Stimulated activated CD4-positive, alpha-beta T cell treated with anti-CD3 and anti-CD28 coated beads, Interleukin-12 subunit alpha, Interleukin-12 subunit beta, amount 100 ng/mL, for 4 hours (primary cell): ENCODE data around the gene BZW2.
A peak's percentile ranks its signal among the peaks of the same experiment; 100 is the strongest.

Experiments used
- DNase-seq: peaks from one replicate; pipeline ENCODE4 v3.0.0-alpha.2; 2020

BZW2 gene

GRCh38 chr7:16645593-16646471 is at the start of gene BZW2, which contains the start of gene ANKMY2:
BZW2 (plus strand) TSS chr7:16646181; CDS start chr7:16665444, 19,263 bp downstream.
ANKMY2 (minus strand) TSS chr7:16645754; CDS start chr7:16645573, 181 bp downstream.
- DNase-seq = peak; percentile 91

GRCh38 chr7:16598015-16598414 is 48.0 kb upstream of the BZW2 start:
- DNase-seq = no peak

- no peak for DNase-seq
Observed at GRCh38 chr7:16599860-16600259, 46.1 kb upstream of the BZW2 start.

GRCh38 chr7:16603633-16604032 is 42.3 kb upstream of the BZW2 start:
- DNase-seq = no peak

DNA sequence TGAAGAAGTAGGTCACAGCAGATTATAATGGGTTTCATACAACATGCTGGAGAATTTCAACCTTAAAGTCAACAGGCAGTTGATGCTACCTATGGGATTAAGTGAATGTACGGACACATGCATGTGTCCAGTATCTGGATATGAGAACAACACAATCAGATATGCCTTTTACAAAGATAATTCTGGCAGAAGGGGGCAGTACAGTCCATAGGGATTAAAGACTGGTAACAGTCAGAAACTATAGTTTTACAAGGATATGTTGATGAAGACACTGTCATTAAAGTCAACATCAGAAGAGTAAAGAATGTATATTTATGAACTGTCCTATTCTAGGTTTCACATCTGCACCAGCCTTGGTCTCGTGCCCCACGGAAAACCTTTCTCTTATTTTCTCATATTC is 41.9 kb upstream of the BZW2 start:
- no peak for DNase-seq

- no peak for DNase-seq
Observed at GRCh38 chr7:16606704-16607103, 39.3 kb upstream of the BZW2 start.

- no peak for DNase-seq
Observed at GRCh38 chr7:16609842-16610450, 36.0 kb upstream of the BZW2 start.

GRCh38 chr7:16611711-16612110 is 34.3 kb upstream of the BZW2 start:
- no peak for DNase-seq

- DNase-seq = no peak
Observed at GRCh38 chr7:16615228-16615627, 30.8 kb upstream of the BZW2 start.

DNA sequence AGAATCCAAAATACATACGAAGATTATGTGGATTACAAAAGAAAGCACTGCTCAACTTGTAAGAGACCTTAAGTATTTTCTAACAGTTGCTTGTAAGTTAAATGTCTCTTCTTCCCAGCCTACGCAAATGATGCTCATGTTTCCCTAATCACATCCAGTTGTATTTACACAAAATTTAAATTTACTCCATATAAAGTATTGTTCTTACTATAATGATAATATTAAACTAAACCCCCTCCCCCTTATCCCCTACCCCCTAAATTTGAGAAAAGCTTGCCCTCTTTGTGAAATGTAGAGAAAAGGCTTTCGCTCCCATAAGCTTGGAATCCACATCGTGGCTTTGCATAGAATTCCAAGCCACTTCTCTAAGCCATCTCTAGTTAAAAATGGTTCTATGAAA is 29.9 kb upstream of the BZW2 start:
- no peak for DNase-seq

DNA sequence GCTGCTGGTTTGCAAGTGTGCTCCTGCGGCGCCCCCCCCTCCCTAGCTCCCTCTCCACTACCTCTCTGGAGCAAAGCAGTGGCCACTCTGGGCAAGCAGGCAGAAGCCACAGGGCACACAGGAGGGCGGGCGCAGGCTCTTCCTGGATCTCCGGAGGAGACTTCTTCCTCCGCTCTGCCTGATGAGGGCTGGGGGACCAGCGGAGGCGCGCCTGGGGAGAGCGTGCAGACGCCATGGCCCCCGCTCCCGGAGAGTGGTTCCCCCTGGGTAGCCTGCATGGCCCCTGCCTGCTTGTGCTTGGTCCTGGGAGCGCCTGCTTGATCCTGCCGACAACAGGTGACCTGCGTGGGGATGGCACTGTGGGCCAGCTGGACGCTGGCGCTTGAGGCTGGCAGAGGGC is 29.4 kb upstream of the BZW2 start:
- DNase-seq = no peak

DNA sequence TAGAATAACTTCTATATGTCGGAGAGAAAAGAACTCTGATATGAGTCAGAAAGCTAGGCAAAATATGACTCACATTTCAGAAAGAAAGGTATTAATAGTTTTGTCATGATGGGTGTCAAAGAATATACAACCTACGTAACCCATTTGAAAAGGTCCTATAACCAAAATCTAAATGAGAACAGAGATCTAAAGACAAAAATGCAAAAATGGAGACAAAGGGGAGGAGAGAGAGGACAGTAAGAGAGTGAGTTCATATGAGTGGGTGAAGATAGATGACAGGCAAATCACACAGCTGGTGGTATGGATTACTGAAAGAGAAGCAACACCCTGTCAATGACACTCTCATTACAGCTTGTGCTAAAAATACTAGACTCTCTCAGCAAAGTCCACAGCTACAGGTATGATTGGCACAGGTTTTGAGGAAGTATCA is 26.0 kb upstream of the BZW2 start:
- no peak for DNase-seq

DNA sequence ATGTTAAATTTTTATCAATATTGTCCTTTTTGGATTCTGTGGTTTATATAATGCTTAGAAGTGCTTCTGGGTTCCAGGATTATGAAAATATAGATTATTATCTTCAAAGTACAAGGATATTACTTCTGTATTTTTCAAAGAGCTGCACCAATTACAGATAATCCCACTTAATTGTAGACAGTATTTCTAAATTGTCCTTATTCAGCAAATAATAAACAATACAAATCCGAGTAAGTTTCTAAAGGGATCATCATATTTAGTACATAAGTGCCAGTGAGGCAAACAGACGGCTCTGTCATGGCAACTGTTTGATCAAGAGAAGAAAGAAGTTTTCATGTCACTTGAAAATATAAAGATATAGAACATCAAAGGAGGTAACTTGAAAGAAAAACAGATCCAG is 19.6 kb upstream of the BZW2 start:
- no peak for DNase-seq

DNA sequence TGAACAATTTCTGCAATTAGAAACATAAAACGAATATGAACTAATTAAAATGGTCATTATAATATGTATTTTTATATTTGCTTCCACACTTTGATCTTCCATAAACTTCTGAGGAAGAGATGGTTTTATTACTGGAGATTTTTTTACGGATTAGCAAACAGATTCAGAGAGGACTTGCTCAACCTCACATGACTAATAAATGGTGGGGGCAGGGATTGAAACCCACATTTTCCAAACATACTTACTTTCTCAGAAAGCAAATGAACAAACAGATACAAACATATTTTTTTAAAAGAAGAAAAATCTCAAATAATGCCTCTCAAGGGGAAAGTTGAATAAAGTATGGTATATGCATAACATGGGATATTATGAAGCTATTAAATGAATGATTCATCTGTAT is 18.7 kb upstream of the BZW2 start:
- DNase-seq = no peak

DNA sequence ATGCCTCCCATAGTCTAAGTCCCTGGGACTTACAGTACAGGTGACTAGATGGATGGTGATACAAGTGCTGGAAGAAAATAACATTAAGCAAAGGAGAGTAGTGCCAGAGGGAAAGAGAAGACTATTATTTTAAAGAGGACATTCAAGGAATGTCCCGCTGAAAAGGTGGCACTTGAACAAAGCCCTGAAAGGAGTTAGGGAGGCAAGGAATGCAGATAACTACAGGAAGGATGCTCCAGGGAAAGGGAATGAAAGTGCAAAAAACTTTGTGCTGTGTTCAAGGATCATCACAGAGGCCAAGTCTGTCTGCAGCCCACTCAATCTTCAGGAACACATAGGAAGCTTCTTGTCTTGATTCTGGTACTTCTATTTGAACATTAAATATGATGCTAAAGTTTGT is 15.3 kb upstream of the BZW2 start:
- DNase-seq = no peak

DNA sequence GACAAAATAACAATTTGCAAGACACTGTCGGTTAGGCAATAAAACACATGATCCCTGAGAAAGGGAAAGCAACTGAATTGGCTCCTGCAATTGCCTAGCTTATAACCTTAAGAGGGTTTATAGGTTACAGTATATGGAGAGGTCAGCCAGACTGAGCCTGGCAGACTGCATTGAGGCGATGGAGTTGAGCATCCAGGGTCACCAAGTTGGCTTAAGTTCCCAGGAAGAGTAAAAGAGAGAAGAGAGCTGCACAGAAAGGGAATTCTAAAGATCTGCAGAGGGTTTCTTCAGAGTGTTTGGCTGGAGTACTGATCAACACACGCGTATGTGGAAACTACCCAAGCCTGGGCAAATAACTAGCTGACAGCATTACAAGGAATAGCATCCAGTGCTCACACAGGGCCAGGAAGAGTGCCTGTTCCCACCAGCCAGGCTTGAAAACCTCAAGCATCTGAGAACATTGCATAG is 11.7 kb upstream of the BZW2 start:
- DNase-seq = no peak

DNA sequence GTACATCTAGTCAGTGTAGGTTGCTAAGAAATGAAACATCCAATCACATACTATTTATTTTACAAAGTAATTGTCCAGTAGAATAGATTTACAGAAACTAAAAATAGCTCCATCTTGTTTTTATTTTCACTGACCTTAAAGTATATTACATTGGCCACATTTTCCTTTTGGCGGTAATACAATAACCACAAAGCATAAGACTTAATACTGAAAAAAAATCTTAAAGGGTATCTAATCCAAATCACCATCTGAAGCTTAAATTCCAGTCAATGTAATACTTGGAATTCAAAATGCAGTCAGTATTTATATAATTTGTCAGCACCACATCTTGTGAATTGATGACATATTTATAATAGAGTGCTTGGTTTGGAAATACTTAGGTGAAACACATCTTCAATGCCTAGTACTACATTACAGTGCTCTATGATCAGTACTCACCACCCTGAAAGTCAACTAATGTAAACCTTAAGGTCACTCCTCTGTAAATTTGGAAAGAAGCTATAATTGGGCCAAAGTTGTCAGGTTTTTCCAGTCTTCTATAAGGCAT is 9.4 kb upstream of the BZW2 start:
- no peak for DNase-seq

- DNase-seq = no peak
Observed at GRCh38 chr7:16637379-16637778, 8.6 kb upstream of the BZW2 start.

GRCh38 chr7:16638282-16639280 is 7.4 kb upstream of the BZW2 start:
- no peak for DNase-seq

DNA sequence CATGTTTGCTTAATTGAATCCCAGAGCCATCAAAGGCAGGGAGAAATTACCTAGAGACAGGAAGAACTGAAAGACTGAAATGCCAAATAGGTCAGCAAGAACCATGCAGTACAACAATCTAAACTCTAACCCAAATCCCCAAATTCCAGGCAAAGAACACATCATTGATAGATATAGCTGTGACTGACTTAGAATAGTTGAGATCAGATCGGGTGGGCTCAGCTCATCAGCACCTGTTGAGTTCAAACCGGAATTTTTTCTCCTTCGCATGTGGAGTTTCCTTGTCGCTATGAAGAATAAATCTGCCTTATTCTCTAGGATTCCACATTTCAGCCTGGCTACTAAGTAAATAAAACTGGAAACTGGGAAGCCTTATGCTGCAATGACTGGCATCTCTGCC is 1.8 kb upstream of the BZW2 start:
- no peak for DNase-seq

DNA sequence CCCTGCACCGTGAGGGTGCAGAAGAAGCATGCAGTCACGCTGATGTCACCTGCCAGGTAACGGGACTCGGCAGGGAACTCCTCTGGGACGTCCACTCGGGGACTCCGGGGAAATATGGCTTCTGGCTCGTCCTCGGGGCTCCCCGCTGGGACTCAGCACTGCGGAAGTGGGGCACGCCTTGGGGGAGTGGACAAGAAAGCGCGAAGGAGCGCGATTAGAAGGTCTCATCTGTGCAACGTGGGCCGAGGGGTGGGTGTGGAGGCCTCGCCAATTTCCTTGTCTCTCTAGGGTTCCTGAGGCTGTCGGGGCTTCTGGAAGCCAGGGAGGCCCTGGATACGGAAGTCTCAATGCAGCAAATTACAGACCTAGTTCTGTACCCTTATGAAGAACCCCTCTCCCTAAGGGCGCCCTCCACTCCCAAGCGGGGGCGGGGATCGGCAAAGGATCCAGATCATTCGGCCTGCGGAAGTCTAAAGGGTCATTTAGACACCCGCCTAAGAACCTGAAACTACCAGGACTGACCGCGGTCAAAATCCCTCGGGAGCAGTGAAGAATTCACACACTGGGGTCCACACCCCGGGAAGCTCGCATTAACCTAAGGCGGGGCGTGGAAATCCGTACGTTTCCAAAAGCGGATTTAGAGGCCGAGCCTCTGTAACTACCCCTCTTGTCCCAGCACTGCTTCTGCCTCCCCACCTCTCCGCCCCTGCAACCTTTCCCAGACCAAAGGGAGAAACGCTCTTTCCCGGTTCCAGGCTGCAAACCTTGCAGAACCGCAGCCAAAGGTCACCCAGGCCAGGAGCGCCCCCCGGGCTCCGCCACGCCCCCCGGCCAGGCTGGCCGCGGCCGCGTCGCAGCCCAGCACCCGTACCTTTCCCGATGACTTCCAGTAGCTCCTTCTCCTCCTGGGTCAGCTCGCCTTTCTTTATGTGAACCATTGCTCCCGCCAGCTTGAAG is 1.1 kb upstream of the BZW2 start:
- DNase-seq = peak; percentile 34
